WERI-Rb-1 (cell line): Measurements from ENCODE around the gene SECTM1.

Experiments
- DNase-seq: peaks from one replicate; pipeline ENCODE4 v3.0.0-alpha.2; 2020
- H3K27ac ChIP-seq: fragments of 250-450 bp; sonication (Bioruptor Pico); 2 replicates; pipeline ENCODE4 v1.5.1; 2020; ENCODE audit warnings: mild to moderate bottlenecking, moderate library complexity
- H3K27me3 ChIP-seq: fragments of 250-450 bp; sonication (Bioruptor Pico); 2 replicates; pipeline ENCODE4 v1.5.1; 2021; ENCODE audit warnings: mild to moderate bottlenecking, low read depth, moderate library complexity; ENCODE audit not compliant: insufficient read depth, severe bottlenecking
- H3K36me3 ChIP-seq: fragments of 250-450 bp; sonication (Bioruptor Pico); 2 replicates; pipeline ENCODE4 v1.5.1; 2020; ENCODE audit warnings: mild to moderate bottlenecking, moderate library complexity
- H3K4me3 ChIP-seq: 2 replicates; pipeline ENCODE4 v1.5.1; 2011; ENCODE audit warnings: low read depth, mild to moderate bottlenecking, control low read depth, low read length
- H3K9me3 ChIP-seq: fragments of 250-450 bp; sonication (Bioruptor Pico); 2 replicates; pipeline ENCODE4 v1.5.1; 2021; ENCODE audit warnings: mild to moderate bottlenecking, moderate library complexity; ENCODE audit not compliant: severe bottlenecking
- TF ChIP-seq, protein P1 (sequence below): IDR thresholded peaks from 2 replicates; pipeline ENCODE4 v1.5.1; 2011; ENCODE audit warnings: low read depth, mild to moderate bottlenecking, control low read depth, inconsistent platforms, low read length

SECTM1 gene

GRCh38 chr17:82344175-82344907 is 10.8 kb upstream of the SECTM1 start:
- DNase-seq, result no peak
- H3K36me3 ChIP-seq, result no peaks in the 10 kb centered on the region
- H3K9me3 ChIP-seq, result peaks cover 11% of the 10 kb centered on the region
- H3K27me3 ChIP-seq, result no peaks in the 10 kb centered on the region
- H3K4me3 ChIP-seq, result no peak overlapping the region
- TF ChIP-seq, protein P1, sequence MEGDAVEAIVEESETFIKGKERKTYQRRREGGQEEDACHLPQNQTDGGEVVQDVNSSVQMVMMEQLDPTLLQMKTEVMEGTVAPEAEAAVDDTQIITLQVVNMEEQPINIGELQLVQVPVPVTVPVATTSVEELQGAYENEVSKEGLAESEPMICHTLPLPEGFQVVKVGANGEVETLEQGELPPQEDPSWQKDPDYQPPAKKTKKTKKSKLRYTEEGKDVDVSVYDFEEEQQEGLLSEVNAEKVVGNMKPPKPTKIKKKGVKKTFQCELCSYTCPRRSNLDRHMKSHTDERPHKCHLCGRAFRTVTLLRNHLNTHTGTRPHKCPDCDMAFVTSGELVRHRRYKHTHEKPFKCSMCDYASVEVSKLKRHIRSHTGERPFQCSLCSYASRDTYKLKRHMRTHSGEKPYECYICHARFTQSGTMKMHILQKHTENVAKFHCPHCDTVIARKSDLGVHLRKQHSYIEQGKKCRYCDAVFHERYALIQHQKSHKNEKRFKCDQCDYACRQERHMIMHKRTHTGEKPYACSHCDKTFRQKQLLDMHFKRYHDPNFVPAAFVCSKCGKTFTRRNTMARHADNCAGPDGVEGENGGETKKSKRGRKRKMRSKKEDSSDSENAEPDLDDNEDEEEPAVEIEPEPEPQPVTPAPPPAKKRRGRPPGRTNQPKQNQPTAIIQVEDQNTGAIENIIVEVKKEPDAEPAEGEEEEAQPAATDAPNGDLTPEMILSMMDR, result no peak
- H3K27ac ChIP-seq, result no peak overlapping the region

GRCh38 chr17:82343560-82343959 is 10.0 kb upstream of the SECTM1 start:
- no peak for DNase-seq
- Histone ChIP-seq H3K36me3 (no peaks in the 10 kb centered on the region), H3K27me3 (no peaks in the 10 kb centered on the region), H3K4me3 (no peak overlapping the region), H3K27ac (no peak overlapping the region), H3K9me3 (peaks cover 11% of the 10 kb centered on the region)
- TF ChIP-seq, protein P1, result no peak

GRCh38 chr17:82342361-82343079 is 9.0 kb upstream of the SECTM1 start:
- TF ChIP-seq, protein P1, result no peak
- Histone ChIP-seq H3K27me3 (no peaks in the 10 kb centered on the region), H3K27ac (no peak overlapping the region), H3K36me3 (no peaks in the 10 kb centered on the region), H3K4me3 (no peak overlapping the region), H3K9me3 (peaks cover 11% of the 10 kb centered on the region)
- DNase-seq, result no peak

DNA sequence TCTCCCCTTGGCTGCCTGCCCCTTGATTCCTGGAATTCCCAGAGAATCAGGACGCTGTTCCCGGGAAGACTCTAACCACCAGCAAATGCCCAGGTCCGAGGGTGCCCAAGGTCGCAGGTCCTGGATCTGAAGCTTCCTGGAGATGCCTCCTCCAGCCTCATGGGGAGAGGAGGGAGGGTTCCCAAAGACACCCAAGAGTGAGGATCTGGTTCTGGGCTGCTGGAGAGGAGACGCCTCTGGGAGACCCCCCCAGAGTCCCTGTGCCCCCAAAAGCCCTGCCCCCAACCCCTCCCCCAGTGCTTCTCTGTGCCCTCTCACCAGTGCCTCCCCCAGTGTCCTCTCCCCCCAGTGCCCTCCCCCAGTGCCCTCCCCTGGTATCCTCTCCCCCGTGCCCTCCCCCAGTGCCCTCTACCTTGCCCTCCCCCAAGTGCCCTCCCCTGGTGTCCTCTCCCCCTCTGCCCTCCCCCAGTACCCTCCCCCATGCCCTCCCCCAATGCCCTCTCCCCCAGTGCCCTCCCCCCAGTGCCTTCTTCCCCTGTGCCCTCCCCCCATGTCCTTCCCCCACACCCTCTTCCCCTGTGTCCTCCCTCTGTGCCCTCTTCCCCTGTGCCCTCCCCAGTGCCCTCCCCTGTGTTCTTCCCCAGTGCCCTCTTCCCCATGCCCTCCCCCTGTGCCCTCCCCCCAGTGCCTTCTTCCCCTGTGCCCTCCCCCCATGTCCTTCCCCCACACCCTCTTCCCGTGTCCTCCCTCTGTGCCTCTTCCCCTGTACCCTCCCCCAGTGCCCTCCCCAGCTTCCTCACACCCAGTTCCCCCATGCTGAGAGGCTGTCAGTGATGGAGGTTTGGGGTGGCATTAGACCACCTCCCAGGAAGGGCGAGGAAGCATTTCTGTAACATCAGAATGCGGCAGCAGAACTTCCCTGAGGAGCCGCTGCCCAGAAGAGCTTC is 6.3 kb upstream of the SECTM1 start:
- no peak overlapping the region for H3K4me3 ChIP-seq

More for the DNA sequence above, 6.3 kb upstream of the SECTM1 start:
- no peaks in the 10 kb centered on the region for H3K36me3 ChIP-seq
- no peak for DNase-seq
- no peak overlapping the region for H3K27ac ChIP-seq
- H3K9me3 ChIP-seq, result peaks cover 11% of the 10 kb centered on the region
- H3K27me3 ChIP-seq, result no peaks in the 10 kb centered on the region
- TF ChIP-seq, protein P1, result no peak
